ENCODE measurements around the gene STBD1.
"Not testable (repeated sequence)": the region's sequence is repeated elsewhere in the genome, so short reads cannot be mapped to it uniquely, and the experiment has no call there.

Gene STBD1

GRCh38 chr4:76354517-76355473, 48.3 kb downstream of the STBD1 start:
- no peak overlapping the region for H3K27ac ChIP-seq (ENCODE audit: low read depth, low read length)
- TF ChIP-seq CTCF (IDR thresholded peaks at IDR 0.05; ENCODE audit: low read depth, low read length, poor library complexity, severe bottlenecking) (no peak), EZH2phosphoT487 (IDR thresholded peaks at IDR 0.05; ENCODE audit: borderline replicate concordance, low read length) (no peak)
- H3K4me2 ChIP-seq (ENCODE audit: low read length) = no peak overlapping the region
- H3K79me2 ChIP-seq (ENCODE audit: control insufficient read depth, low read length) = no peaks in the 10 kb centered on the region
- no peaks in the 10 kb centered on the region for H4K20me1 ChIP-seq (ENCODE audit: control insufficient read depth, insufficient read depth, low read depth, low read length)
- no peaks in the 10 kb centered on the region for H3K36me3 ChIP-seq (ENCODE audit: control insufficient read depth, low read length)
- no peaks in the 10 kb centered on the region for H3K27me3 ChIP-seq (ENCODE audit: control insufficient read depth, low read length)
- no peak overlapping the region for H3K4me3 ChIP-seq (ENCODE audit: low read length)
- H3K9me3 ChIP-seq (ENCODE audit: control insufficient read depth, insufficient read depth, low read length) = no peaks in the 10 kb centered on the region
- no peaks in the 10 kb centered on the region for H3K9me2 ChIP-seq (replicated peaks; ENCODE audit: control insufficient read depth, low read length)
- no peaks in the 10 kb centered on the region for H3K4me1 ChIP-seq (ENCODE audit: control insufficient read depth, low read length)
- no peaks in the 10 kb centered on the region for H3F3A ChIP-seq (ENCODE audit: control insufficient read depth, insufficient read depth)

GRCh38 chr4:76357981-76358380, 51.4 kb downstream of the STBD1 start:
- Histone ChIP-seq H3K9me2 (replicated peaks; ENCODE audit: control insufficient read depth, low read length) (no peaks in the 10 kb centered on the region), H3K27me3 (ENCODE audit: control insufficient read depth, low read length) (no peaks in the 10 kb centered on the region), H3K36me3 (ENCODE audit: control insufficient read depth, low read length) (no peaks in the 10 kb centered on the region), H3F3A (ENCODE audit: control insufficient read depth, insufficient read depth) (no peaks in the 10 kb centered on the region), H3K4me3 (ENCODE audit: low read length) (no peak overlapping the region), H3K4me1 (ENCODE audit: control insufficient read depth, low read length) (no peaks in the 10 kb centered on the region), H3K9me3 (ENCODE audit: control insufficient read depth, insufficient read depth, low read length) (no peaks in the 10 kb centered on the region), H3K79me2 (ENCODE audit: control insufficient read depth, low read length) (no peaks in the 10 kb centered on the region), H3K4me2 (ENCODE audit: low read length) (no peak overlapping the region), H4K20me1 (ENCODE audit: control insufficient read depth, insufficient read depth, low read depth, low read length) (no peaks in the 10 kb centered on the region), H3K27ac (ENCODE audit: low read depth, low read length) (no peak overlapping the region)
- TF ChIP-seq EZH2phosphoT487 (IDR thresholded peaks at IDR 0.05; ENCODE audit: borderline replicate concordance, low read length) (no peak), CTCF (IDR thresholded peaks at IDR 0.05; ENCODE audit: low read depth, low read length, poor library complexity, severe bottlenecking) (no peak)

- not testable (repeated sequence) for H3K79me2 ChIP-seq (ENCODE audit: control insufficient read depth, low read length); H3K4me2 ChIP-seq (ENCODE audit: low read length); H3K27ac ChIP-seq (ENCODE audit: low read depth, low read length); H3K27me3 ChIP-seq (ENCODE audit: control insufficient read depth, low read length); H3K9me3 ChIP-seq (ENCODE audit: control insufficient read depth, insufficient read depth, low read length); H3K4me3 ChIP-seq (ENCODE audit: low read length); H3K36me3 ChIP-seq (ENCODE audit: control insufficient read depth, low read length); H3K9me2 ChIP-seq (replicated peaks; ENCODE audit: control insufficient read depth, low read length); H3K4me1 ChIP-seq (ENCODE audit: control insufficient read depth, low read length); H3F3A ChIP-seq (ENCODE audit: control insufficient read depth, insufficient read depth); H4K20me1 ChIP-seq (ENCODE audit: control insufficient read depth, insufficient read depth, low read depth, low read length)
Observed at GRCh38 chr4:76359881-76360466, 53.4 kb downstream of the STBD1 start.

Data from DOHH2 (cell line).